Activated T-helper 1 cell treated with anti-CD3 and anti-CD28 coated beads, Interleukin-2, amount 50 U/mL, for 16 hours (primary cell): Measurements from ENCODE around the gene HECTD3.
"Not testable (repeated sequence)": the region's sequence is repeated elsewhere in the genome, so short reads cannot be mapped to it uniquely, and the experiment has no call there.

Experiments used
- DNase-seq, 2 donors: peaks; one replicate each; pipeline ENCODE4 v3.0.0-alpha.2; 2020; ENCODE audit warnings: low read depth in 1 of 2, low spot score in 1 of 2

The HECTD3 gene

DNA sequence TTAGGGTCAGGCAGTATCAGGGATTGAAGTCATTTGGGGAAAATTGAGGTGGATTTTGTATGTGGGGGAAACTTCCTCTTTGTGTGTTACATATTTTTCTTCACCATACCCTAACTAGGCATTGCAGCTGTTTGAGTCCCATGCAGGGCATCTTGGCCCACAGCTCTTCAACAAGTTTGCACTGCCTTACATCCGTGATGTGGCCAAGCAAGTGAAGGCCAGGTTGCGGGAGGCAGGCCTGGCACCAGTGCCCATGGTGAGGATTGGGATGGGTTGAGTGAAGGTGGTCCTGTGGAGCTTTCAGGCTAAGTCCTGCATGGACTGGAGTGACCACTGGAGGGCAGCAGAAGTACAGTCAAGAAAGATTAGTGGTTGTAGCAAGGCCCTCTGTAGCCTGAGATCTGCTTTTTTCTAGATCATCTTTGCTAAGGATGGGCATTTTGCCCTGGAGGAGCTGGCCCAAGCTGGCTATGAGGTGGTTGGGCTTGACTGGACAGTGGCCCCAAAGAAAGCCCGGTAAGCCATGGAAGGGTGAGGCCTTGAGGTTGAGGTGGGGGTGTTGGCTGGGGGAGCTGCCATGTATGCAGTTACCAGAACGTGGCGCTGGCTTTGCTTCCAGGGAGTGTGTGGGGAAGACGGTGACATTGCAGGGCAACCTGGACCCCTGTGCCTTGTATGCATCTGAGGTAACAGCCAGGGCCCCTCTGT is 3.4 kb upstream of the HECTD3 start:
- peak; percentile 60 for DNase-seq

DNA sequence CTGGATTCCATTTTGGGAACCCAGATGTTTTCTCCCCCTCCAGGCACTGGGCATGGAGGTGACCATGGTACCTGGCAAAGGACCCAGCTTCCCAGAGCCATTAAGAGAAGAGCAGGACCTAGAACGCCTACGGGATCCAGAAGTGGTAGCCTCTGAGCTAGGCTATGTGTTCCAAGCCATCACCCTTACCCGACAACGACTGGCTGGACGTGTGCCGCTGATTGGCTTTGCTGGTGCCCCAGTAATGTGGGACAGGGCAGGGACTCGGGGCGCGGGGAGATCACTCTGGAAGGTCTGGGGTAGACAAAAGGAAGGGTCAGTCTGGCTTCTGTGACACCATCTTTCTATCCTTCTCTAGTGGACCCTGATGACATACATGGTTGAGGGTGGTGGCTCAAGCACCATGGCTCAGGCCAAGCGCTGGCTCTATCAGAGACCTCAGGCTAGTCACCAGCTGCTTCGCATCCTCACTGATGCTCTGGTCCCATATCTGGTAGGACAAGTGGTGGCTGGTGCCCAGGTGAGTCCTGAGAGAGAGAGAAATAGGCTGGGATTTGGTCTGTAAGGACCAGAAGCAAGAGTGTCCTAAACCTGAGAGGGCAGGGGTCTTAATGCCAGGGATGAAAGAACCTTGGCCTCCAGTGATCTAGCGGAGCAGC is 2.6 kb upstream of the HECTD3 start:
- DNase-seq: no peak

- no peak for DNase-seq
Measured at GRCh38 chr1:45012639-45013278, 1.6 kb upstream of the HECTD3 start.

- peak; percentile 69 to 73 for DNase-seq
Measured at GRCh38 chr1:45011837-45012638, 914 bp upstream of the HECTD3 start, which contains the start of gene UROD. Gene UROD, plus strand, starts transcription at chr1:45012254. Its CDS starts 12 bp downstream, at chr1:45012266.

DNA sequence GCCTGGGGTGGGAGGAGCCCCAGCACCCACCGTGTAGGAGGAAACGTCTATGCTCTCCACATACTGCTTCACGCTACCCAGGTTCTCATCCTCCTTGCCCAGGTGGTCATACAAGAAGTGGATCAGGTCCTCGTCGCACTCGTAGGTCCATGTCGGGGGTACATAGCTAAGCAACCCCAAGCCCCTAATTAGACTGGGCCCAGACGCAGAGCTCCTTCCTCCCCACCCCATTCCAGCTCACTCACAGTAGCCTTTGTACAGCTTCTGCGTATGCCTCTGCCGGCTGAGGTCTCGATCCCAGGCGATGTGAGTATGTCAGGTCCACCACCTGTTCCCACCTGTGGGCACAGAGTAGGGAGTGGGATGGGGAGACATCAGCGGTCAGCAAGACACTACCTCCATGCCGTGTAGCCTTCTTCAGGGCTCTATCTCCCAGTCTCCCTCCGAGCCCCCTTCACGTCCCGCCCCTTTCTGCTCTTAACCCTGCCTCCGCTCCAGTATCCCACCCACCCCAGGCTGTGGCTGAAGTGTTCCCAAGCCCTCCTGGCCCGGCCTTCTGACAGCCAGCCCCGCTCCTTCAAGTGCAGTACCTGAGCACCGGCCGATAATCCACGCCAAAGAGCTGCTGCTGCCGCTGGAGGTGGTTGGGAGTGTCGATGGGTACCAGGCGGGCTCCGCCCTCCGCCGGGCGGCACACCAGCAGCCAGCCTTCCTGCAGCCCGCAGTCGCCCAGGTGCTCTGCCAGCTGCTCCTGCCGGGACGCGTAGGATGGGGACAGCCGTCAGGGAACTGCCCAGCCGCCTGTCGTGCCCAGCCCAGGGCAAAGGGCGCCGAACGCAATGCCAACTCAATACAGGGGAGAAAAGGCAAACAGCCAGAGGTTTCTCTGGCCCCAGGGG is 919 bp downstream of the HECTD3 start:
- DNase-seq: no peak

DNA sequence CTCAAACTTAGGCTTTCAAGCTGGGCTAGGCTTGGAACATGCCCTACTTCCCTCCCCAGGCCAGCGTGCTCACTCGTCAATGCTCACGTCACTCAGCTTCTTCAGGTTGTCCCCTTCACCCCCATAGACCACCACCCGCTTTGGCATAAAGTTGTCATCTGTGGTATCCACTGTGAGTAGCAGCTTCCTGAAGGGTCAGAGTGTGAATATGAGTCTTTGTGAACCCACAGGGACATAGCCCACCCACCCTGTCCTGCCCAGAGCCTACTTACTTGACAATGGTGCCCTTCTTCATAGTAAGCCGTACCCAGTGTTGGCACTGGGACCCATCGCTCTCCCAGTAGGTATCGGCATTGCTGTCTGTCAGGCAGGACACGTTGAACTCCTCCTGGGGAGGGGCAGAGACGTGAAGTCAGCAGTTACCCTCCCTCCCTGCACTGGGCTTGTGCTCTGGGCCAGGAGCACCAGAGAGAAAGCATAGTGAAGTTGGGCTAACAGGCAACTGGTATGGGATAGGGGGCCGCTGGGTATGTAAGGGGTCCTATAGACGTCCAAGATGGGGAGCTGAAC is 1.7 kb downstream of the HECTD3 start:
- no peak for DNase-seq

- no peak for DNase-seq
Measured at GRCh38 chr1:45008516-45008915, 2.6 kb downstream of the HECTD3 start.

GRCh38 chr1:45008076-45008475 is 3.0 kb downstream of the HECTD3 start:
- DNase-seq: no peak

GRCh38 chr1:45007311-45007710 is 3.8 kb downstream of the HECTD3 start:
- DNase-seq: no peak

DNA sequence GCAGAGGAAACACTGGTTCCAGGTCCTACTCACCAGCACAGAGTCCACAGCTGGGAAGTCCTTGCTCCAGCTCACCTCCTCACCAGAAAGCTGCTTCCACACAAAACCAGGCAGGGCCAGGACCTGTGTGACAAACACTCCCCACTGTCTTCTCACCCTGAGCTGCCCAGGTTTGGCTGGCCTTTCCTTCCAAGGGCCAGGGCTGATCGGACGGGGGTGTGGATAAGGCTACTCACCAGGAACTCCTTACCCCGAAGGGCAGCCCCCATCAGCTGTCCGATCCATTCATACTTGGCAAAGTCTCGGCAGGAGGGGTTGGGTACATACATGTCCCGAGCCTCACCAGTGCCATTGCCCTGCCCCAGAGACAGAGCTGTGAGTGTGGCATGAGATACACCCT is 5.4 kb downstream of the HECTD3 start:
- no peak for DNase-seq

GRCh38 chr1:45004281-45004920 is 6.7 kb downstream of the HECTD3 start:
- DNase-seq: no peak

GRCh38 chr1:45003741-45004140 is 7.4 kb downstream of the HECTD3 start:
- no peak for DNase-seq

DNA sequence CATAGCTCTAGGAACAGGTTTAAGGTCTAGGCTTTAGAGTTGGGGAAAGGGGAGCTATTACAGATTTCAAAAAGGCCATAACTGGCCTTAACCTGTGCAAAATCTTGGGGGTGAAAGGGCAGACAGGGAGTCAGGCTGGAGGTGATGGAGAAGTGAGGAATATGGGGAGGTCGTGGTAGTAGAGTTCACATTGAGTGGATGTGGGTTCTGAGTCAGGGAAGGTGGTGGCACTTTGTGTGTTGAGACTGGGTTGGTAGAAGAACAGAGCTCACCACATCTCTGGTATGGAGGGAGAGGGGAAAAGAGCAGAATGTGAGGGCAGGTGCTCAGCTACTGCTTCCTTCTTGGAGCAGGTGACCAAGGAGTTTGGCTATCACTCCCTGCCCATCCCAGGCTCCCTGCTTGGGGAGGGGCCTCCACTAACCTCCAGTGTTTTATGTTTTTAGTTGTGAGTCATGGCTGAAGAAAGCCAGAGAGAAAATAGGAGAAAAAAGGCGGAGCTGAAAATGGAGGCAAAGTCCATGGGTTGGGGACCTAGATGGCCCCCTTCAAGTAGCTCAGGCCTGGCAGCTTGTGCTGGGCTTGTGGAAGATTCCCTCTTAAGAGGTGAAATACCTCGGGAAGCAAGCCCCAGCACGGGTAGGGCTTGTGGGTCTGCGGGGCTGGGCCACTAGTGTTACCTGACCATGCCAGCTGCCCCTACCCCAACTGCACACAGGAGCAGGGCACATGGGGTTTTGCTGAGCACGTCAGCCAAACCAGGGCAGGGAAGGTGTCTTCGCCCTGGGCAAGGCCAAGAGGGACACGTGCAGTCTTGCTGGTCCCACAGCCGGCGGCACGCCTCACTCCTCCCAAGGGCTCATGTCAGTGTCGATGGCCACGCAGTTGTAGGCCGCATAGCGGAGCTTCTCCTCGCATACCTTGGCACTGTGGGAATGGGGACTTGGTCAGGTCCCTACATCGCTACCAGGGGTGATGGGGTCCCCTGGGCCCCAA is 8.2 kb downstream of the HECTD3 start:
- DNase-seq: no peak

- not testable (repeated sequence) for DNase-seq
Measured at GRCh38 chr1:45001576-45001975, 9.5 kb downstream of the HECTD3 start.

GRCh38 chr1:45001011-45001481 is 10.1 kb downstream of the HECTD3 start:
- no peak for DNase-seq

DNA sequence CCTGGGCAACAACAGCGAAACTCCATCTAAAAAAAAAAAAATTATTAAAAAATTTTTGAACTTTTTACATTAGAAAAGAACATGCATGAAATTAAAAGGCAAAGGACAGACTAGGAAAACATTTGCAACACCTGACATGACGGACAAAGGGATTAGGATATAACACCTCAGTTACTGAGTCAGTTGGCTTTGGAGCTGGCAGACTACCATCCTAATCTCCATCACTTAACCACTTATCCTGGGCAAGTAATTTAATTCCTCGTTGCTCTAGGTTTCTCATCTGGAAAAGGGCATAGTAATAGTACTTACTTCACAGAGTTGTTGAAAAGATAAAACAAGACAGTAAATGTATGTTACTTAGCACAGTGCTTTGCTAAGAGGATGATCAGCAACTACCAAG is 11.9 kb downstream of the HECTD3 start:
- DNase-seq: no peak

DNA sequence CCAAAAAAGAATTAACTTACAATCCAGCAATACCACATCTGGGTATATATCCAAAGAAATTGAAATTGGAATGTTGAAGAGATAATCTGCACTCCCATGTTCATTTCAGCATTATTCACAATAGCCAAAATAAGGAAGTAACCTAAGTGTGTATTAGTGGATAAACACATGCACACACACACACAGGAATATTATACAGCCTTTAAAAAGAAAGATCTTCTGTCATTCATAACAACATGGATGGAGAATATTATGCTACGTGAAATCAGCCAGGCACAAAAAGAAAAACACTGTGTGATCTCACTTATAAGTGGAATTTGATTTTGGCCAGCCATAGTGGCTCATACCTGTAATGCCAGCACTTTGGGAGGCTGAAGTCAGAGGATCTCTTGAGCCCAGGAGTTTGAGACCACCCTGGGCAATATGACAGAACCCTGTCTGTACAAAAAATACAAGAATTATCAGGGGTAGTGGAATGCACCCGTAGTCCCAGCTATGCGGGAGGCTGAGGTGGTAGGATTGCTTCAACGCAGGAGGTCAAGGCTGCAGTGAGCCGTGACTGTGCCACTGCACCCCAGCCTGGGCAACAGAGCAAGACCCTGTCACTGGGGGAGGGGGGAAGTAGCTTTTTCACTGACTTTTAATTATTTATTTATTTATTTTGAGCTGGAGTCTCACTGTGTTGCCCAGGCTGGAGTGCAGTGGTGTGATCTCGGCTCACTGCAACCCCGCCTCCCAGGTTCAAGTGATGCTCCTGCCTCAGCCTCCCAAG is 15.5 kb downstream of the HECTD3 start:
- no peak for DNase-seq
